Measurements from ENCODE around the gene CAMTA1. TPM values are rescaled to one million over a fixed set of nuclear protein-coding genes. Genes with fewer than 3 reads are reported as not detected.

CAMTA1 gene
- total RNA-seq, 1 donor from 2014 or later = 77.6 TPM

DNA sequence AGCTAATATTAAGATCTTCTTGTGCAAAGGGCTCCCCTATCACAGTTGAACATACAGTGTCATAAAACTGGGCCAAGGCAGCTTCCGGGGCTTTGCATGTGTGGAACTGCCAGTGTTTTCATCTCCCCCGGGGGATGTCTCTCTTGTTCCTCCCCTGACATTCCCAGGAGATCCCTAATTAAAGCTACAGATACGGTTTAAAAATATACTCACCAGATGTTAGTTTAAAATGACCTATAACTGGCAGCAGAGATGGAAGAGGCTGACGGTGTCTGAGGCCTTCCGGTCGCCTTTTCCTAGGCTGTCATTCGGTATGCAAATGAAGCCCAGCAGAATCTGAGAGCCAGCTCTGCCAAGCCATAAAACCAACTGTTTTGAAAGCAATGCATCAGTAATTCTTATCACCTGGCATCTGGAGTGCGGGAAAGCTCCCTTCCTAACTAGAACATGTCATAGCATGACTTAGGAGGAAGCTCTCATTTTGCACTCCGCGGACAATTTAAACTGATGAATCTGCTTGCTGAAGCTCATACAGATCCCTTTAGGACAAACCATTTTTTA is 549.3 kb downstream of the CAMTA1 start:
- Histone ChIP-seq H3K4me1 (ENCODE audit: insufficient read depth, low read length) (peaks cover 3% of the 10 kb centered on the region), H3K4me2 (ENCODE audit: low read length) (no peak overlapping the region), H3K36me3 (ENCODE audit: insufficient read depth, low read length) (no peaks in the 10 kb centered on the region), H3K4me3 (ENCODE audit: insufficient read depth, low read depth, low read length) (no peak overlapping the region), H2AFZ (ENCODE audit: low read depth, low read length) (no peak overlapping the region), H3K27ac (ENCODE audit: low read depth, low read length) (no peak overlapping the region), H3K27me3 (ENCODE audit: insufficient read depth, low read length) (no peaks in the 10 kb centered on the region), H3K79me2 (ENCODE audit: insufficient read depth, low read length) (no peaks in the 10 kb centered on the region), H3K9ac (ENCODE audit: low read length) (no peak overlapping the region), H4K20me1 (ENCODE audit: insufficient read depth, low read length) (no peaks in the 10 kb centered on the region), H3K9me3 (ENCODE audit: insufficient read depth, low read depth, low read length) (peaks cover 5% of the 10 kb centered on the region)
- Mint-ChIP-seq H3K27ac (ENCODE audit: unreplicated experiment) (no peak overlapping the region), H3K4me1 (ENCODE audit: low read depth, unreplicated experiment) (peaks cover 18% of the 10 kb centered on the region), H3K4me3 (ENCODE audit: unreplicated experiment) (no peak overlapping the region), H3K9me3 (ENCODE audit: unreplicated experiment) (no peaks in the 10 kb centered on the region), H3K36me3 (ENCODE audit: low read depth, unreplicated experiment) (peaks cover 1% of the 10 kb centered on the region), H3K27me3 (ENCODE audit: low read depth, unreplicated experiment) (peaks cover 4% of the 10 kb centered on the region)
- TF ChIP-seq, protein P1, sequence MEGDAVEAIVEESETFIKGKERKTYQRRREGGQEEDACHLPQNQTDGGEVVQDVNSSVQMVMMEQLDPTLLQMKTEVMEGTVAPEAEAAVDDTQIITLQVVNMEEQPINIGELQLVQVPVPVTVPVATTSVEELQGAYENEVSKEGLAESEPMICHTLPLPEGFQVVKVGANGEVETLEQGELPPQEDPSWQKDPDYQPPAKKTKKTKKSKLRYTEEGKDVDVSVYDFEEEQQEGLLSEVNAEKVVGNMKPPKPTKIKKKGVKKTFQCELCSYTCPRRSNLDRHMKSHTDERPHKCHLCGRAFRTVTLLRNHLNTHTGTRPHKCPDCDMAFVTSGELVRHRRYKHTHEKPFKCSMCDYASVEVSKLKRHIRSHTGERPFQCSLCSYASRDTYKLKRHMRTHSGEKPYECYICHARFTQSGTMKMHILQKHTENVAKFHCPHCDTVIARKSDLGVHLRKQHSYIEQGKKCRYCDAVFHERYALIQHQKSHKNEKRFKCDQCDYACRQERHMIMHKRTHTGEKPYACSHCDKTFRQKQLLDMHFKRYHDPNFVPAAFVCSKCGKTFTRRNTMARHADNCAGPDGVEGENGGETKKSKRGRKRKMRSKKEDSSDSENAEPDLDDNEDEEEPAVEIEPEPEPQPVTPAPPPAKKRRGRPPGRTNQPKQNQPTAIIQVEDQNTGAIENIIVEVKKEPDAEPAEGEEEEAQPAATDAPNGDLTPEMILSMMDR (IDR thresholded peaks at IDR 0.05; ENCODE audit: insufficient read depth, low read depth, low read length) = no peak
- TF ChIP-seq EZH2 (IDR thresholded peaks at IDR 0.05; ENCODE audit: insufficient read depth, low read length) = no peak
- FAIRE-seq (no peak), DNase-seq (ENCODE audit: low read depth) (peak; percentile 76)

DNA sequence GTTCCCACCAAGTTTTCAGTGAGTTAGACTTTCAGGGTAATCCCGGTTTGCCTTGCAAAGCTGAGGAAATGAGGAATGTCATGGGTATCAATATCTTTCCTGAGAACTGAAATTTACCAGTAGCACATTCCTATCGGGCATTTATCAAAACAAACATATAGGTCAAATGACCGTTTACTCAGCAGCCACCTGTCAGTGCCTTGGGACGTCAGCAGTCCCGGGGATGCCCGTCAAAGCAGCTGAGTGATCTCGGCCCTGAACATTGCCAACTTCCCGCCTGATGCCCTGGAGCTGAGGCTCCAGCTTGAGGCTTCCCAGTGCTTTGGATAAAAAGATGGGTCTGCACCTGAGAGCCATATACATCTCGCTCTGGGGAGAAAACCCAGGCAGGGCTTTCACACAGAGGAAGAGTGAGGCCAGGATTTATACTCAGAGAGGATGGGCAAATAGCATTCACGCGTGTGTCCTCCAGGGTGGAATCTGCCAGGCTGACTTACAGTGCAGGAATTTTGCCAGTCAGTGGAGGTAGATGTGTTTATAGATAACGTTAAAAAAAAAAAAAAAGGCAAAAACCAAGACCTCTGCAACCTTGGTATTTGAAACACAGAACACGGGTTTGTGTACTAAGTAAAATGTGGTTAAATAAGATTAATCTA is 550.1 kb downstream of the CAMTA1 start:
- no peak overlapping the region for H3K4me3 Mint-ChIP-seq (ENCODE audit: unreplicated experiment)
- Histone ChIP-seq H3K4me2 (ENCODE audit: low read length) (no peak overlapping the region), H3K36me3 (ENCODE audit: insufficient read depth, low read length) (no peaks in the 10 kb centered on the region), H3K9ac (ENCODE audit: low read length) (no peak overlapping the region), H3K4me3 (ENCODE audit: insufficient read depth, low read depth, low read length) (no peak overlapping the region), H2AFZ (ENCODE audit: low read depth, low read length) (no peak overlapping the region), H3K27ac (ENCODE audit: low read depth, low read length) (no peak overlapping the region), H3K9me3 (ENCODE audit: insufficient read depth, low read depth, low read length) (peaks cover 5% of the 10 kb centered on the region), H4K20me1 (ENCODE audit: insufficient read depth, low read length) (no peaks in the 10 kb centered on the region), H3K79me2 (ENCODE audit: insufficient read depth, low read length) (no peaks in the 10 kb centered on the region), H3K4me1 (ENCODE audit: insufficient read depth, low read length) (peaks cover 3% of the 10 kb centered on the region), H3K27me3 (ENCODE audit: insufficient read depth, low read length) (no peaks in the 10 kb centered on the region)
- no peak for FAIRE-seq
- DNase-seq (ENCODE audit: low read depth) = peak; percentile 41
- peaks cover 18% of the 10 kb centered on the region for H3K4me1 Mint-ChIP-seq (ENCODE audit: low read depth, unreplicated experiment)
- peaks cover 1% of the 10 kb centered on the region for H3K36me3 Mint-ChIP-seq (ENCODE audit: low read depth, unreplicated experiment)
- H3K9me3 Mint-ChIP-seq (ENCODE audit: unreplicated experiment) = peaks cover 2% of the 10 kb centered on the region
- H3K27me3 Mint-ChIP-seq (ENCODE audit: low read depth, unreplicated experiment) = peaks cover 4% of the 10 kb centered on the region
- H3K27ac Mint-ChIP-seq (ENCODE audit: unreplicated experiment) = peak overlapping the region; percentile 36
- TF ChIP-seq, protein P1 (IDR thresholded peaks at IDR 0.05; ENCODE audit: insufficient read depth, low read depth, low read length) = no peak
- no peak for TF ChIP-seq EZH2 (IDR thresholded peaks at IDR 0.05; ENCODE audit: insufficient read depth, low read length)

DNA sequence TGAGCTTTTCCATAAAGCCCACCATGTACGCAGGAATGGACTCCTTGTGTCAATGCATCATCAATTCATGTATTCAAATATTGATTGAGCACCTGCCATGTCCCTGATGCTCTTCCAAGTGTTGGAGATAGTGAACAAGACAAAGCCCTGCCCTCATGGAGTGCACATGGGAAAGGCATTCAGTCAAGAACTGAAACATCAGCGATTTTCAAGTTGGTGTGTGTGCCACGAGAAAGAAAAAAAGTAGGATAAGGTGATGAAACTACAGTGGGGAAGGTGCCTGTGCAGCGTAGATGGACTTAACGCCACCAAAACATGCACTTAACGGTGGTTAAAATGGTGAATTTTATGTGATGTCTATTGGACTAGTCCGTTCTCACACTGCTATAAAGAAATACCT is 553.2 kb downstream of the CAMTA1 start:
- Mint-ChIP-seq H3K4me1 (ENCODE audit: low read depth, unreplicated experiment) (peaks cover 18% of the 10 kb centered on the region), H3K4me3 (ENCODE audit: unreplicated experiment) (no peak overlapping the region), H3K27me3 (ENCODE audit: low read depth, unreplicated experiment) (no peaks in the 10 kb centered on the region), H3K9me3 (ENCODE audit: unreplicated experiment) (peaks cover 2% of the 10 kb centered on the region), H3K27ac (ENCODE audit: unreplicated experiment) (no peak overlapping the region), H3K36me3 (ENCODE audit: low read depth, unreplicated experiment) (peaks cover 1% of the 10 kb centered on the region)
- Histone ChIP-seq H4K20me1 (ENCODE audit: insufficient read depth, low read length) (no peaks in the 10 kb centered on the region), H2AFZ (ENCODE audit: low read depth, low read length) (no peak overlapping the region), H3K9me3 (ENCODE audit: insufficient read depth, low read depth, low read length) (peaks cover 5% of the 10 kb centered on the region), H3K79me2 (ENCODE audit: insufficient read depth, low read length) (no peaks in the 10 kb centered on the region), H3K9ac (ENCODE audit: low read length) (no peak overlapping the region), H3K27ac (ENCODE audit: low read depth, low read length) (no peak overlapping the region), H3K4me3 (ENCODE audit: insufficient read depth, low read depth, low read length) (no peak overlapping the region), H3K4me1 (ENCODE audit: insufficient read depth, low read length) (peaks cover 8% of the 10 kb centered on the region), H3K27me3 (ENCODE audit: insufficient read depth, low read length) (no peaks in the 10 kb centered on the region), H3K36me3 (ENCODE audit: insufficient read depth, low read length) (no peaks in the 10 kb centered on the region), H3K4me2 (ENCODE audit: low read length) (no peak overlapping the region)
- DNase-seq (ENCODE audit: low read depth) (no peak), FAIRE-seq (peak; percentile 54)
- TF ChIP-seq, protein P1 (IDR thresholded peaks at IDR 0.05; ENCODE audit: insufficient read depth, low read depth, low read length) = no peak
- no peak for TF ChIP-seq EZH2 (IDR thresholded peaks at IDR 0.05; ENCODE audit: insufficient read depth, low read length)

Measured in astrocyte (in vitro differentiated cells and primary cell).